ENCODE results near the gene PFDN6.

DNA sequence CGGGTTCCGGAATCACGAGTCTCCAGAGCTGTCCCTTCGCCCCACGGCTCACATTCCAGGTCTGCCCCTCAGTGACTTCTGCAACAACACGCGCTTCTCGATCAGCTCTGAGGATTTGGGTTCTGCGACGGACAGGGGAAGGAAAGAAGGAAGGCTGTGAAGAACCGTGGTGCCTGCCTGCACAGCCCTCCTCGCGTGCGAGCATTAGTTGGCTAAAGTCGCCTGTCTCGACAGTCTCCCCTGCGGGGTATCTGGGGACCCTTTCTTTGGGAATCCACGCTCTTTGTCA lies 40.8 kb upstream of the PFDN6 start:
- peak; percentile 74 for TF ChIP-seq CTCF (conservative IDR thresholded peaks at IDR 0.05)
- TF ChIP-seq ZFX (IDR thresholded peaks at IDR 0.05): no peak
